Measurements from ENCODE around the gene FAM107A. TPM values are rescaled to one million over a fixed set of nuclear protein-coding genes. Genes with fewer than 3 reads are reported as not detected.
"Not testable (repeated sequence)": the region's sequence is repeated elsewhere in the genome, so short reads cannot be mapped to it uniquely, and the experiment has no call there.

FAM107A gene
- total and polyA plus RNA-seq, 11 donors: 24.6 to 144 (median 47.9) TPM

DNA sequence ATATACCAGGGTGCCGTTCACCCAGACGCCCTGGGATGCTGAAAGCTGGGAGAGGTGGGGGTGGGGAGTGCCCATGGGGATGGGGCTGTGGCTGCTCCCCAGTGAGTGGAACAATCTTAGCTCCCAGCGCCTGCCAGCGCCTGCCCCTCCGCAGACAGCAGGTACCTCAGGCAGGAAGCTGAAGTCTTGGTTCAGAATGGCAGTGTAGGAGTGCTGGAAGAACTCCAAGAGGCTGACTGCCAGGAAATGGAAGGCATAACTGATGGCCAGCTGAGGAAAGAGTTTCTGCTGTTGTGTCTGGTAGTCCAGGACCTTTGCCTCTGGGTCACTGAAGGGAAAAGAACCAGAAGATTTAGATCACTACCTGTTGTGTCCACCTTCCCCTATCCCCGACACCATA lies 48.6 kb downstream of the FAM107A start:
- ATAC-seq: peak; percentile 28 to 60 (median 48)
- Histone ChIP-seq H3K4me1 (peaks cover 0 to 24% (median 7%) of the 10 kb centered on the region in 12 donors), H3K36me3 (peaks cover 0 to 99% (median 74%) of the 10 kb centered on the region in 9 donors), H3K4me3 (no peak overlapping the region), H3K9me3 (no peaks in the 10 kb centered on the region), H3K27me3 (no peaks in the 10 kb centered on the region), H3K27ac (peak overlapping the region in 1 of 12 donors; percentile 14)
- intact Hi-C loops (cut with DNase I): loop anchor here in 1 of 10 donors (5.0 kb wide), 1 partner anchor 36 kb away; the partner anchor contains the start of gene KCTD6
- peak in 4 of 5 donors; percentile 55 to 72 (median 65) for DNase-seq
- 44 to 69% (median 50%) methylated on average over 6 of the region's 6 CpGs for WGBS, 4 donors
- TF ChIP-seq POLR2A (IDR thresholded peaks at IDR 0.05): no peak
- TF ChIP-seq, protein P1, sequence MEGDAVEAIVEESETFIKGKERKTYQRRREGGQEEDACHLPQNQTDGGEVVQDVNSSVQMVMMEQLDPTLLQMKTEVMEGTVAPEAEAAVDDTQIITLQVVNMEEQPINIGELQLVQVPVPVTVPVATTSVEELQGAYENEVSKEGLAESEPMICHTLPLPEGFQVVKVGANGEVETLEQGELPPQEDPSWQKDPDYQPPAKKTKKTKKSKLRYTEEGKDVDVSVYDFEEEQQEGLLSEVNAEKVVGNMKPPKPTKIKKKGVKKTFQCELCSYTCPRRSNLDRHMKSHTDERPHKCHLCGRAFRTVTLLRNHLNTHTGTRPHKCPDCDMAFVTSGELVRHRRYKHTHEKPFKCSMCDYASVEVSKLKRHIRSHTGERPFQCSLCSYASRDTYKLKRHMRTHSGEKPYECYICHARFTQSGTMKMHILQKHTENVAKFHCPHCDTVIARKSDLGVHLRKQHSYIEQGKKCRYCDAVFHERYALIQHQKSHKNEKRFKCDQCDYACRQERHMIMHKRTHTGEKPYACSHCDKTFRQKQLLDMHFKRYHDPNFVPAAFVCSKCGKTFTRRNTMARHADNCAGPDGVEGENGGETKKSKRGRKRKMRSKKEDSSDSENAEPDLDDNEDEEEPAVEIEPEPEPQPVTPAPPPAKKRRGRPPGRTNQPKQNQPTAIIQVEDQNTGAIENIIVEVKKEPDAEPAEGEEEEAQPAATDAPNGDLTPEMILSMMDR (IDR thresholded peaks at IDR 0.05): no peak

GRCh38 chr3:58527440-58527839 lies 49.8 kb downstream of the FAM107A start:
- not testable (repeated sequence) for ATAC-seq, H3K27me3 ChIP-seq, H3K9me3 ChIP-seq, H3K4me3 ChIP-seq, DNase-seq, H3K27ac ChIP-seq
- H3K36me3 ChIP-seq: peaks cover 0 to 100% (median 79%) of the 10 kb centered on the region in 9 donors
- intact Hi-C loops (cut with DNase I): loop anchor here in 1 of 10 donors (5.0 kb wide), 1 partner anchor 35 kb away; the partner anchor contains the start of gene KCTD6
- peaks cover 0 to 17% (median 4%) of the 10 kb centered on the region in 12 donors for H3K4me1 ChIP-seq
- 92 to 97% (median 93%) methylated on average over 3 of the region's 3 CpGs for WGBS, 4 donors

DNA sequence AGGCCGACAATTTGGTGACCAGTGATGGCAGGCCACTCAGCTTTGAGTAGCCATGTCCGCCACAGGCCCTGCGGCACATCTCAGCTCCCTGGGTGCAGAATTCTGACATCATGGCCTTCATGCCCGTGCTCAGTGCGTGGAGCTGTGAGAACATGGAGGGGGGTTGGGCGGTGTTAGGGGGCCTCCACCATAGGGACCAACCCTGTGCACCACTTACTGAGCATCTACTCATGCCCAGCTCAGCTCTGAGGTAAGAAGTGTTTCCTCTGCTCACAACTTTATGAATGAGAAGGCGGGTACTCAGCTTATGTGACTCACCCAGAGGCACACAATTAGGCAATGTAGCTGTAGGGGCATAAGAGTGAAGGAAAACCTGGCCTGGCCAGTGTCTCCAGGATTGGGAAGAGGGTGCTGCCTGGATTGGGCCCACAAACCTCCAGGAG lies 50.7 kb downstream of the FAM107A start:
- ATAC-seq (peak in 2 of 4 donors; percentile 14 to 28), DNase-seq (no peak)
- Histone ChIP-seq H3K9me3 (no peaks in the 10 kb centered on the region), H3K4me3 (no peak overlapping the region), H3K4me1 (peaks cover 0 to 14% (median 3%) of the 10 kb centered on the region in 12 donors), H3K27ac (no peak overlapping the region), H3K27me3 (no peaks in the 10 kb centered on the region), H3K36me3 (peaks cover 8 to 100% (median 82%) of the 10 kb centered on the region in 9 donors)
- WGBS, 4 donors: 89 to 91% (median 90%) methylated on average over 7 of the region's 7 CpGs
- TF ChIP-seq, protein P1 (IDR thresholded peaks at IDR 0.05): no peak
- no peak for TF ChIP-seq POLR2A (IDR thresholded peaks at IDR 0.05)
- intact Hi-C loops (cut with DNase I): loop anchor here in 1 of 10 donors (5.0 kb wide), 1 partner anchor 34 kb away; the partner anchor contains the start of gene KCTD6

GRCh38 chr3:58524326-58524888 lies 52.8 kb downstream of the FAM107A start:
- no peaks in the 10 kb centered on the region for H3K27me3 ChIP-seq
- DNase-seq: no peak
- TF ChIP-seq, protein P1 (IDR thresholded peaks at IDR 0.05): no peak
- TF ChIP-seq POLR2A (IDR thresholded peaks at IDR 0.05): no peak
- H3K36me3 ChIP-seq: peaks cover 8 to 100% (median 86%) of the 10 kb centered on the region in 9 donors
- ATAC-seq: no peak
- no peak overlapping the region for H3K27ac ChIP-seq
- H3K9me3 ChIP-seq: no peaks in the 10 kb centered on the region
- H3K4me3 ChIP-seq: no peak overlapping the region
- WGBS, 4 donors: 87 to 93% (median 91%) methylated on average over 11 of the region's 11 CpGs
- intact Hi-C loops (cut with DNase I): no loop called here
- H3K4me1 ChIP-seq: peaks cover 0 to 14% (median 3%) of the 10 kb centered on the region in 12 donors
